A549 (cell line): ENCODE data around the gene RAB26.
"Not testable (repeated sequence)": the region's sequence is repeated elsewhere in the genome, so short reads cannot be mapped to it uniquely, and the experiment has no call there.

ENCODE experiments used
- CBX8 ChIP-seq: fragments of 200-600 bp; sonication (generic); IDR thresholded peaks from 2 replicates; pipeline ENCODE4 v1.6.1; 2016
- CTCF ChIP-seq: fragments of >200 bp; sonication (Bioruptor Twin); formaldehyde crosslinking; IDR thresholded peaks from 3 replicates; pipeline ENCODE4 v1.5.1; 2016
- ESRRA ChIP-seq: fragments of 150-350 bp; IDR thresholded peaks from 2 replicates; pipeline ENCODE4 v1.6.1; 2014; ENCODE audit warnings: mild to moderate bottlenecking, low read length, borderline replicate concordance
- NR3C1 ChIP-seq: fragments of >200 bp; sonication (Bioruptor Twin); formaldehyde crosslinking; IDR thresholded peaks from 3 replicates; pipeline ENCODE4 v1.6.1; 2017
- POLR2A ChIP-seq: IDR thresholded peaks from 2 replicates; pipeline ENCODE4 v1.6.1; 2012; ENCODE audit warnings: mild to moderate bottlenecking, low read length
- REST ChIP-seq: fragments of 200-600 bp; sonication (generic); IDR thresholded peaks from 2 replicates; pipeline ENCODE4 v1.6.1; 2016; ENCODE audit warnings: antibody characterized with exemption, mild to moderate bottlenecking, moderate library complexity
- TF ChIP-seq, protein P1 (sequence below): IDR thresholded peaks from 2 replicates; pipeline ENCODE4 v1.6.1; 2012

- not testable (repeated sequence) for TF ChIP-seq CTCF, REST, POLR2A, NR3C1, CBX8, ESRRA
- TF ChIP-seq, protein P1, sequence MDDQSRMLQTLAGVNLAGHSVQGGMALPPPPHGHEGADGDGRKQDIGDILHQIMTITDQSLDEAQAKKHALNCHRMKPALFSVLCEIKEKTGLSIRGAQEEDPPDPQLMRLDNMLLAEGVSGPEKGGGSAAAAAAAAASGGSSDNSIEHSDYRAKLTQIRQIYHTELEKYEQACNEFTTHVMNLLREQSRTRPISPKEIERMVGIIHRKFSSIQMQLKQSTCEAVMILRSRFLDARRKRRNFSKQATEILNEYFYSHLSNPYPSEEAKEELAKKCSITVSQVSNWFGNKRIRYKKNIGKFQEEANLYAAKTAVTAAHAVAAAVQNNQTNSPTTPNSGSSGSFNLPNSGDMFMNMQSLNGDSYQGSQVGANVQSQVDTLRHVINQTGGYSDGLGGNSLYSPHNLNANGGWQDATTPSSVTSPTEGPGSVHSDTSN, result not testable (repeated sequence)
Measured at GRCh38 chr16:2114225-2114624, 34.2 kb upstream of the RAB26 start.
